Endothelial cell of umbilical vein (primary cell): ENCODE data around the gene CCDC73. TPM values are rescaled to one million over a fixed set of nuclear protein-coding genes. Genes with fewer than 3 reads are reported as not detected.
A peak's percentile ranks its signal among the peaks of the same experiment; 100 is the strongest.

Source experiments
- BruUV-seq: library from RNA; stranded (reverse); fragments of 400-500 nt; replicated peaks from 2 replicates; lab custom pipeline; 2021; lab: Mats Ljungman, UMichigan
- CTCF ChIA-PET: fragments of 300-600, 350-600 bp; sonication (Branson Sonifier 250); formaldehyde crosslinking; loops from one replicate; lab custom pipeline; 2021; ENCODE audit warnings: antibody characterized with exemption, inconsistent platforms; lab: Charles Lee
- POLR2A ChIA-PET: fragments of 300-600, 350-600 bp; sonication (Branson Sonifier 250); formaldehyde crosslinking; loops from one replicate; lab custom pipeline; 2021; ENCODE audit warnings: antibody characterized with exemption, inconsistent platforms; lab: Charles Lee
- DNase-seq: peaks from one replicate; pipeline ENCODE4 v3.0.0-alpha.2; 2011; ENCODE audit warnings: low read depth, low spot score
- FAIRE-seq: peaks from 2 replicates; lab custom pipeline; 2011; peaks lifted over from hg19 to GRCh38; lab: Jason Lieb, UNC
- H2AFZ ChIP-seq: 2 replicates; pipeline ENCODE4 v1.6.0; 2012; ENCODE audit warnings: low read depth, low read length, control low read depth, inconsistent platforms
- H3K27ac ChIP-seq: 2 replicates; pipeline ENCODE4 v1.5.1; 2011; ENCODE audit warnings: low read depth, mild to moderate bottlenecking, control low read depth, low read length, moderate library complexity; ENCODE audit not compliant: insufficient read depth
- H3K27me3 ChIP-seq, 2 experiments: 2 replicates each; pipeline versions ENCODE4 v1.6.0 to v1.6.1; 2011; ENCODE audit warnings: low read length in 2 of 2, mixed read lengths in 1 of 2; ENCODE audit not compliant: control insufficient read depth in 2 of 2, insufficient read depth in 2 of 2
- H3K36me3 ChIP-seq, 2 experiments: 2 replicates in 1 of 2; 3 replicates in 1 of 2; pipeline ENCODE4 v1.5.1; 2011; ENCODE audit warnings: low read length in 2 of 2, mild to moderate bottlenecking in 1 of 2, moderate library complexity in 1 of 2; ENCODE audit not compliant: control insufficient read depth in 2 of 2, insufficient read depth in 2 of 2; ENCODE audit errors: extremely low read depth in 1 of 2
- H3K4me1 ChIP-seq: 3 replicates; pipeline ENCODE4 v1.5.1; 2011; ENCODE audit warnings: mild to moderate bottlenecking, low read length; ENCODE audit not compliant: control insufficient read depth, insufficient read depth; ENCODE audit errors: extremely low read depth
- H3K4me2 ChIP-seq: 2 replicates; pipeline ENCODE4 v1.6.1; 2011; ENCODE audit warnings: low read length, control low read depth, mixed read lengths; ENCODE audit not compliant: insufficient read depth
- H3K4me3 ChIP-seq, 3 experiments: fragments of 200-600 bp in 1 of 3; sonication (generic), shearing (Covaris generic) in 1 of 3; replicated peaks in 1 of 3; 2 replicates each; pipeline ENCODE4 v1.5.1; 2011 to 2016; ENCODE audit warnings: control low read depth in 3 of 3, low read length in 3 of 3, mild to moderate bottlenecking in 2 of 3, inconsistent platforms in 1 of 3, low read depth in 1 of 3, moderate library complexity in 1 of 3; ENCODE audit not compliant: insufficient read depth in 1 of 3
- H3K79me2 ChIP-seq: 2 replicates; pipeline ENCODE4 v1.6.0; 2012; ENCODE audit warnings: low read length, inconsistent platforms; ENCODE audit not compliant: control insufficient read depth, insufficient read depth
- H3K9ac ChIP-seq: replicated peaks from 2 replicates; pipeline ENCODE3; 2011; ENCODE audit warnings: low read length, control low read depth; ENCODE audit not compliant: insufficient read depth; ENCODE audit errors: extremely low read depth
- H3K9me1 ChIP-seq: replicated peaks from 3 replicates; pipeline ENCODE4 v1.6.0; 2011; ENCODE audit warnings: mild to moderate bottlenecking, low read length; ENCODE audit not compliant: control insufficient read depth, insufficient read depth; ENCODE audit errors: extremely low read depth
- H3K9me3 ChIP-seq: replicated peaks from 2 replicates; pipeline ENCODE4 v1.5.1; 2012; ENCODE audit warnings: low read length, inconsistent platforms; ENCODE audit not compliant: control insufficient read depth, insufficient read depth
- H4K20me1 ChIP-seq: replicated peaks from 2 replicates; pipeline ENCODE3; 2011; ENCODE audit warnings: mild to moderate bottlenecking, low read length; ENCODE audit not compliant: control insufficient read depth, insufficient read depth; ENCODE audit errors: extremely low read depth
- EZH2 ChIP-seq: IDR thresholded peaks from 2 replicates; pipeline ENCODE4 v1.6.1; 2012; ENCODE audit warnings: borderline replicate concordance, low read depth, mild to moderate bottlenecking, moderate library complexity, low read length, inconsistent platforms; ENCODE audit not compliant: severe bottlenecking
- FOS ChIP-seq: IDR thresholded peaks from 2 replicates; pipeline ENCODE4 v1.6.1; 2011; ENCODE audit warnings: mild to moderate bottlenecking, low read length, moderate library complexity, borderline replicate concordance; ENCODE audit not compliant: insufficient read depth
- GATA2 ChIP-seq: IDR thresholded peaks from 2 replicates; pipeline ENCODE4 v1.7.0; 2011; ENCODE audit warnings: low read depth, mild to moderate bottlenecking, moderate library complexity, mixed read lengths, low read length; ENCODE audit not compliant: insufficient read length, insufficient read depth
- JUN ChIP-seq: IDR thresholded peaks from 2 replicates; pipeline ENCODE4 v1.6.1; 2011; ENCODE audit warnings: borderline replicate concordance, low read depth; ENCODE audit not compliant: insufficient read length, insufficient read depth
- MYC ChIP-seq: IDR thresholded peaks from one replicate; pipeline ENCODE4 v1.6.1; 2011; ENCODE audit warnings: mild to moderate bottlenecking, low read depth, low read length
- POLR2A ChIP-seq: IDR thresholded peaks from 2 replicates; pipeline ENCODE4 v1.6.1; 2012; ENCODE audit warnings: low read depth, mild to moderate bottlenecking, control low read depth, low read length
- POLR2AphosphoS5 ChIP-seq: IDR thresholded peaks from 2 replicates; pipeline ENCODE4 v1.6.1; 2012; ENCODE audit warnings: low read depth, mild to moderate bottlenecking, control low read depth, low read length, moderate library complexity; ENCODE audit not compliant: insufficient read depth
- dilution Hi-C: fragments of 300-500 bp; cut with MboI; formaldehyde crosslinking; loops from one replicate; pipeline ENCODE4 v1.15.0; 2019; ENCODE audit warnings: low sequenced_read_pairs; ENCODE audit not compliant: extremely low pct_ligation_motif_present
- intact Hi-C: fragments of 100-400 bp; cut with micrococcal nuclease; formaldehyde crosslinking; loops from one replicate; pipeline ENCODE4 v1.10.0; 2022
- polyA plus RNA-seq, 4 experiments: library from polyadenylated mRNA; depleted of rRNA in 3 of 4; stranded (reverse) in 3 of 4; unstranded in 1 of 4; fragments of >200 nt; gene quantifications; 2 replicates each; pipeline versions ENCODE4 v1.2.1 to v1.2.3, GENCODE V29; 2011 to 2012; ENCODE audit warnings: missing spikeins in 1 of 4
- total RNA-seq: library from RNA; stranded (reverse); gene quantifications from 2 replicates; pipeline ENCODE4 v1.2.3, GENCODE V29; 2021
- TF ChIP-seq, protein P1 (sequence below): IDR thresholded peaks from 2 replicates; pipeline ENCODE4 v1.6.1; 2011; ENCODE audit not compliant: insufficient read depth, insufficient read length
- TF ChIP-seq, protein P2 (sequence below), 2 donors: IDR thresholded peaks; 1 replicate in 1 of 2; 2 replicates in 1 of 2; pipeline ENCODE4 v1.5.1; 2011; ENCODE audit warnings: low read length in 2 of 2, mild to moderate bottlenecking in 2 of 2, moderate library complexity in 2 of 2, control low read depth in 1 of 2, inconsistent platforms in 1 of 2, low read depth in 1 of 2; ENCODE audit not compliant: insufficient read depth in 1 of 2; ENCODE audit errors: extremely low read depth in 1 of 2

Gene CCDC73
- total and polyA plus RNA-seq, 2 donors (not counting 3 experiments of a cell fraction or from before 2014, with no cell fraction given), result not detected

DNA sequence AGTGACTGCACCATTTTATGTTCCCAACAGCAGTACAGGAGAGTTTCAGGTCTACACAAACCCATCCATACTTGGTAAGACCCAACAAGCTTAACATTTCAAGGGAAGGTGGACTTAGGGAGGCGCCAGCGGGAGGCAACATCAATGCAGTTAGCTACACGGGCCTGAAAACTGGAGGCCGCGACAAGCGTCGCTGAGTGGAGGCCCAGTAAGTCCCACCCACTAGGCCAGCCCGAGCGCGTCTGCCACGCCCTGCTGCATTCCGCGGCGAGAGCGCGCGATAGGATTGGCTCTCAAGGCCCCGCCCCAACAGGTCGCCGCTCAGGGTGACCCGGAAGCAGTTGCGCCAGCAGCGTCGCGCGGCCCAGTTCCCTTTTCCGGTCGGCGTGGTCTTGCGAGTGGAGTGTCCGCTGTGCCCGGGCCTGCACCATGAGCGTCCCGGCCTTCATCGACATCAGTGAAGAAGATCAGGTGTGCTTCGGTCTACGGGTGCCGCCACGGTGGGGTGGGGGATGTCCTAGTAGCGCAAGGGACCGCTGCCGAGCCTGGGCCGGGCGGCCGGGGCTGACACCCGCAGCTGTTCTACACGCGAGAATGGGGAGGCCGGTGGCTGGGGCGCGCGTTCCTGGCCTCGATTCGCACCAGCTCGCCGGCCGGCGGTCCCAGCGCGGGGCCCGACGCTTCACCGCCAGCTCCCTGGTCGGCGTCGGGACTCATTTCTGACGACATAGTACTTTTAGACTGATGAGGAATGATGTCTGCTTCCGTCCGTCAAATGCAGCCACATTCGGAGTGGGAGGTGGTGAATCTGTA is 210.8 kb downstream of the CCDC73 start, which contains the start of gene EIF3M:
TSS of gene EIF3M (plus strand) at position 373 of the 813 bp plus-strand sequence. CDS start at position 430, 57 bp downstream.
- Histone ChIP-seq H3K9me1 (no peaks in the 10 kb centered on the region), H3K27me3 (no peaks in the 10 kb centered on the region), H3K36me3 (peaks cover 0 to 2% of the 10 kb centered on the region in 2 experiments), H2AFZ (peak within 1 kb of the TSS; percentile 98), H4K20me1 (peaks cover 6% of the 10 kb centered on the region), H3K4me3 (peak within 1 kb of the TSS; percentile 85 to 98 (median 91)), H3K9me3 (no peaks in the 10 kb centered on the region), H3K27ac (peak within 1 kb of the TSS; percentile 59), H3K79me2 (peaks cover 49% of the 10 kb centered on the region), H3K9ac (peak within 1 kb of the TSS; percentile 94), H3K4me1 (peaks cover 20% of the 10 kb centered on the region), H3K4me2 (peak within 1 kb of the TSS; percentile 93)
- CTCF ChIA-PET, result interaction anchor here (1.0 kb wide), 1 partner anchor 456 kb away, joined by 3 read pairs; the partner anchor contains the start of gene TCP11L1
- TF ChIP-seq POLR2A (peak; percentile 80), POLR2AphosphoS5 (peak; percentile 93), EZH2 (no peak), JUN (no peak), GATA2 (no peak), MYC (peak; percentile 91), FOS (no peak)
- TF ChIP-seq, protein P1, sequence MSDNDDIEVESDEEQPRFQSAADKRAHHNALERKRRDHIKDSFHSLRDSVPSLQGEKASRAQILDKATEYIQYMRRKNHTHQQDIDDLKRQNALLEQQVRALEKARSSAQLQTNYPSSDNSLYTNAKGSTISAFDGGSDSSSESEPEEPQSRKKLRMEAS, result peak; percentile 22
- TF ChIP-seq, protein P2, sequence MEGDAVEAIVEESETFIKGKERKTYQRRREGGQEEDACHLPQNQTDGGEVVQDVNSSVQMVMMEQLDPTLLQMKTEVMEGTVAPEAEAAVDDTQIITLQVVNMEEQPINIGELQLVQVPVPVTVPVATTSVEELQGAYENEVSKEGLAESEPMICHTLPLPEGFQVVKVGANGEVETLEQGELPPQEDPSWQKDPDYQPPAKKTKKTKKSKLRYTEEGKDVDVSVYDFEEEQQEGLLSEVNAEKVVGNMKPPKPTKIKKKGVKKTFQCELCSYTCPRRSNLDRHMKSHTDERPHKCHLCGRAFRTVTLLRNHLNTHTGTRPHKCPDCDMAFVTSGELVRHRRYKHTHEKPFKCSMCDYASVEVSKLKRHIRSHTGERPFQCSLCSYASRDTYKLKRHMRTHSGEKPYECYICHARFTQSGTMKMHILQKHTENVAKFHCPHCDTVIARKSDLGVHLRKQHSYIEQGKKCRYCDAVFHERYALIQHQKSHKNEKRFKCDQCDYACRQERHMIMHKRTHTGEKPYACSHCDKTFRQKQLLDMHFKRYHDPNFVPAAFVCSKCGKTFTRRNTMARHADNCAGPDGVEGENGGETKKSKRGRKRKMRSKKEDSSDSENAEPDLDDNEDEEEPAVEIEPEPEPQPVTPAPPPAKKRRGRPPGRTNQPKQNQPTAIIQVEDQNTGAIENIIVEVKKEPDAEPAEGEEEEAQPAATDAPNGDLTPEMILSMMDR (IDR thresholded peaks at IDR 0.05; ENCODE audit: extremely low read depth in 1 of 2, insufficient read depth in 1 of 2, low read depth in 1 of 2, low read length in 2 of 2), result no peak
- dilution Hi-C loops (no loop called here), intact Hi-C loops (loop anchor here (1.0 to 5.0 kb wide), 3 partner anchors 20 to 309 kb away; partner anchors contain the start of genes CCDC73 and QSER1)
- BruUV-seq, result TSS peak; percentile 48
- POLR2A ChIA-PET, result interaction anchor here (0.6 kb wide), 1 partner anchor 369 kb away, joined by 6 read pairs; no protein-coding TSS in a partner anchor
- FAIRE-seq (peak; percentile 94), DNase-seq (peak; percentile 96)
